Measurements from ENCODE around the gene ISG20L2.

ISG20L2 gene

GRCh38 chr1:156681196-156681960 lies 47.2 kb downstream of the ISG20L2 start:
- H3K4me3 ChIP-seq (ENCODE audit: low read length): no peak overlapping the region
- H3K9me2 ChIP-seq (replicated peaks; ENCODE audit: insufficient read depth, low read length): no peaks in the 10 kb centered on the region
- H4K20me1 ChIP-seq (ENCODE audit: insufficient read depth, low read length): no peaks in the 10 kb centered on the region
- peaks cover 4% of the 10 kb centered on the region; the same call in 1 of the 2 replicates for H3K4me1 ChIP-seq (ENCODE audit: low read length)
- H3K9ac ChIP-seq (ENCODE audit: low read length): no peak overlapping the region
- no peaks in the 10 kb centered on the region for H3K9me3 ChIP-seq (replicated peaks; ENCODE audit: insufficient read depth, low read length)
- H3K36me3 ChIP-seq (replicated peaks; ENCODE audit: insufficient read depth, low read length): no peaks in the 10 kb centered on the region
- H3K27me3 ChIP-seq (replicated peaks; ENCODE audit: insufficient read depth, low read length): peaks cover 79% of the 10 kb centered on the region
- no peaks in the 10 kb centered on the region for H3K79me2 ChIP-seq (ENCODE audit: low read length)
- H3K4me2 ChIP-seq (ENCODE audit: low read depth, low read length): no peak overlapping the region
- no peaks in the 10 kb centered on the region for H3F3A ChIP-seq (ENCODE audit: insufficient read depth, low read length)
- DNase-seq: no peak
- no peak overlapping the region for H2AFZ ChIP-seq (ENCODE audit: low read length)
- TF ChIP-seq EZH2 (optimal IDR thresholded peaks at IDR 0.05; ENCODE audit: low read depth, low read length) (no peak), CTCF (IDR thresholded peaks at IDR 0.05; ENCODE audit: low read length) (no peak), EZH2phosphoT487 (IDR thresholded peaks at IDR 0.05; ENCODE audit: low read length) (no peak)
- H3K27ac ChIP-seq (ENCODE audit: low read length): no peak overlapping the region

- no peaks in the 10 kb centered on the region for H3K36me3 ChIP-seq (replicated peaks; ENCODE audit: insufficient read depth, low read length)
- DNase-seq: no peak
- H3K4me1 ChIP-seq (ENCODE audit: low read length): peaks cover 4% of the 10 kb centered on the region; the same call in 1 of the 2 replicates
- H3K9me3 ChIP-seq (replicated peaks; ENCODE audit: insufficient read depth, low read length): no peaks in the 10 kb centered on the region
- no peaks in the 10 kb centered on the region for H4K20me1 ChIP-seq (ENCODE audit: insufficient read depth, low read length)
- H3K4me3 ChIP-seq (ENCODE audit: low read length): no peak overlapping the region
- no peak overlapping the region for H3K4me2 ChIP-seq (ENCODE audit: low read depth, low read length)
- no peak overlapping the region for H2AFZ ChIP-seq (ENCODE audit: low read length)
- no peak overlapping the region for H3K9ac ChIP-seq (ENCODE audit: low read length)
- no peak overlapping the region for H3K27ac ChIP-seq (ENCODE audit: low read length)
- peaks cover 87% of the 10 kb centered on the region for H3K27me3 ChIP-seq (replicated peaks; ENCODE audit: insufficient read depth, low read length)
- TF ChIP-seq EZH2 (optimal IDR thresholded peaks at IDR 0.05; ENCODE audit: low read depth, low read length) (no peak), EZH2phosphoT487 (IDR thresholded peaks at IDR 0.05; ENCODE audit: low read length) (no peak), CTCF (IDR thresholded peaks at IDR 0.05; ENCODE audit: low read length) (no peak)
- no peaks in the 10 kb centered on the region for H3K79me2 ChIP-seq (ENCODE audit: low read length)
- no peaks in the 10 kb centered on the region for H3F3A ChIP-seq (ENCODE audit: insufficient read depth, low read length)
- no peaks in the 10 kb centered on the region for H3K9me2 ChIP-seq (replicated peaks; ENCODE audit: insufficient read depth, low read length)
Observed at GRCh38 chr1:156680056-156680455, 48.5 kb downstream of the ISG20L2 start.

- Histone ChIP-seq H3K27me3 (replicated peaks; ENCODE audit: insufficient read depth, low read length) (peaks cover 92% of the 10 kb centered on the region), H3K27ac (ENCODE audit: low read length) (no peak overlapping the region), H3K4me1 (ENCODE audit: low read length) (peaks cover 4% of the 10 kb centered on the region; the same call in 1 of the 2 replicates), H3K9me3 (replicated peaks; ENCODE audit: insufficient read depth, low read length) (no peaks in the 10 kb centered on the region), H3K79me2 (ENCODE audit: low read length) (no peaks in the 10 kb centered on the region), H3F3A (ENCODE audit: insufficient read depth, low read length) (no peaks in the 10 kb centered on the region), H3K9me2 (replicated peaks; ENCODE audit: insufficient read depth, low read length) (no peaks in the 10 kb centered on the region), H2AFZ (ENCODE audit: low read length) (0 out of 2 replicates have a peak overlapping the region, but pooled peaks have one; percentile 29), H3K4me3 (ENCODE audit: low read length) (peak overlapping the region; percentile 29), H3K4me2 (ENCODE audit: low read depth, low read length) (peak overlapping the region; percentile 61), H3K9ac (ENCODE audit: low read length) (no peak overlapping the region), H3K36me3 (replicated peaks; ENCODE audit: insufficient read depth, low read length) (no peaks in the 10 kb centered on the region), H4K20me1 (ENCODE audit: insufficient read depth, low read length) (no peaks in the 10 kb centered on the region)
- TF ChIP-seq CTCF (IDR thresholded peaks at IDR 0.05; ENCODE audit: low read length) (peak; percentile 97), EZH2phosphoT487 (IDR thresholded peaks at IDR 0.05; ENCODE audit: low read length) (no peak)
- DNase-seq: peak; percentile 45
Observed at GRCh38 chr1:156677616-156678596, 50.7 kb downstream of the ISG20L2 start.

All from MM.1S (cell line).